GM23338 (cell line): Measurements from ENCODE around the gene GPALPP1. TPM values are rescaled to one million over a fixed set of nuclear protein-coding genes. Genes with fewer than 3 reads are reported as not detected.

ENCODE experiments used
- ATAC-seq: fragments of 200-7000 bp; cut with Tn5 transposase; 3 replicates; pipeline ENCODE4 v1.9.1; 2020
- DNase-seq: peaks from one replicate; pipeline ENCODE4 v3.0.0-alpha.2; 2015; ENCODE audit warnings: low spot score
- H2AFZ ChIP-seq: fragments of 200-600 bp; sonication (generic); 2 replicates; pipeline ENCODE4 v1.8.0; 2016; ENCODE audit warnings: antibody characterized with exemption, mild to moderate bottlenecking, moderate library complexity
- H3F3A ChIP-seq: fragments of 200-600 bp; sonication (generic); replicated peaks from 2 replicates; pipeline ENCODE4 v1.8.0; 2017; ENCODE audit warnings: antibody characterized with exemption, mixed run types, low read depth
- H3K27ac ChIP-seq: fragments of 200-600 bp; sonication (generic); 2 replicates; pipeline ENCODE4 v1.6.1; 2016; ENCODE audit warnings: low read depth
- H3K27me3 ChIP-seq: fragments of 200-600 bp; sonication (generic); 2 replicates; pipeline ENCODE4 v1.8.0; 2016; ENCODE audit warnings: mild to moderate bottlenecking, mixed run types, moderate library complexity; ENCODE audit not compliant: insufficient read depth
- H3K36me3 ChIP-seq: fragments of 200-600 bp; sonication (generic); 2 replicates; pipeline ENCODE4 v1.8.0; 2016; ENCODE audit warnings: mild to moderate bottlenecking; ENCODE audit not compliant: insufficient read depth
- H3K4me1 ChIP-seq: fragments of 200-600 bp; sonication (generic); 2 replicates; pipeline ENCODE4 v1.8.0; 2016; ENCODE audit warnings: mild to moderate bottlenecking, moderate library complexity; ENCODE audit not compliant: insufficient read depth
- H3K4me2 ChIP-seq: fragments of 200-600 bp; sonication (generic); 2 replicates; pipeline ENCODE4 v1.7.1; 2017; ENCODE audit warnings: mixed run types
- H3K4me3 ChIP-seq: fragments of 200-600 bp; sonication (generic); 2 replicates; pipeline ENCODE4 v1.6.1; 2016; ENCODE audit warnings: mixed run types
- H3K79me2 ChIP-seq: fragments of 200-600 bp; sonication (generic); replicated peaks from 2 replicates; pipeline ENCODE4 v1.8.0; 2017; ENCODE audit warnings: mild to moderate bottlenecking; ENCODE audit not compliant: insufficient read depth
- H3K9me2 ChIP-seq: fragments of 200-600 bp; sonication (generic); 2 replicates; pipeline ENCODE4 v1.8.0; 2017; ENCODE audit not compliant: insufficient read depth
- H4K20me1 ChIP-seq: fragments of 200-600 bp; sonication (generic); replicated peaks from 2 replicates; pipeline ENCODE4 v1.8.0; 2017; ENCODE audit warnings: mild to moderate bottlenecking; ENCODE audit not compliant: insufficient read depth
- H3K27ac Mint-ChIP-seq: 2 replicates; pipeline ENCODE4 v1.8.0; 2020; ENCODE audit warnings: inconsistent platforms, mild to moderate bottlenecking, moderate library complexity, mixed read lengths
- H3K27me3 Mint-ChIP-seq: 3 replicates; pipeline ENCODE4 v1.8.0; 2022; ENCODE audit warnings: low read depth, mild to moderate bottlenecking, moderate library complexity, mixed read lengths, inconsistent platforms; ENCODE audit not compliant: insufficient read depth, poor library complexity
- H3K36me3 Mint-ChIP-seq: 3 replicates; pipeline ENCODE4 v1.8.0; 2021; ENCODE audit warnings: low read depth, mild to moderate bottlenecking, inconsistent platforms, moderate library complexity, mixed read lengths
- H3K4me1 Mint-ChIP-seq: 3 replicates; pipeline ENCODE4 v1.8.0; 2020; ENCODE audit warnings: mild to moderate bottlenecking, inconsistent platforms, mixed read lengths
- H3K4me3 Mint-ChIP-seq: 3 replicates; pipeline ENCODE4 v1.8.0; 2021; ENCODE audit warnings: moderate library complexity, mild to moderate bottlenecking, inconsistent platforms, mixed read lengths
- H3K9me3 Mint-ChIP-seq: 3 replicates; pipeline ENCODE4 v1.8.0; 2020; ENCODE audit warnings: moderate library complexity, mild to moderate bottlenecking, inconsistent platforms, mixed read lengths
- CREB1 ChIP-seq: fragments of 250-450 bp; sonication (Bioruptor Pico); IDR thresholded peaks from 2 replicates; pipeline ENCODE4 v1.5.0; 2020; ENCODE audit warnings: low read depth, mild to moderate bottlenecking, moderate library complexity
- CTCF ChIP-seq, 2 experiments: fragments of 200-600 bp in 1 of 2; sonication (generic) in 1 of 2; conservative IDR thresholded peaks; 2 replicates each; pipeline versions ENCODE4 v1.5.1 to v1.6.1; 2016 to 2017; ENCODE audit warnings: antibody characterized with exemption in 2 of 2, low read depth in 2 of 2, mild to moderate bottlenecking in 2 of 2, moderate library complexity in 1 of 2
- ETS1 ChIP-seq: IDR thresholded peaks from 2 replicates; pipeline ENCODE4 v1.6.1; 2016; ENCODE audit warnings: antibody characterized with exemption
- EZH2 ChIP-seq: fragments of 200-600 bp; sonication (generic); IDR thresholded peaks from one replicate; pipeline ENCODE4 v1.8.0; 2017; ENCODE audit warnings: antibody characterized with exemption, mild to moderate bottlenecking, low read depth; ENCODE audit not compliant: unreplicated experiment
- EZH2phosphoT487 ChIP-seq: fragments of 200-600 bp; sonication (generic); IDR thresholded peaks from one replicate; pipeline ENCODE4 v1.8.1; 2018; ENCODE audit warnings: antibody characterized with exemption; ENCODE audit not compliant: unreplicated experiment
- JUNB ChIP-seq: IDR thresholded peaks from one replicate; pipeline ENCODE4 v1.6.1; 2016; ENCODE audit warnings: antibody characterized with exemption; ENCODE audit not compliant: unreplicated experiment
- NANOG ChIP-seq: IDR thresholded peaks from 2 replicates; pipeline ENCODE4 v1.6.1; 2016; ENCODE audit warnings: antibody characterized with exemption, borderline replicate concordance
- POLR2AphosphoS5 ChIP-seq: IDR thresholded peaks from 2 replicates; pipeline ENCODE4 v1.6.1; 2016; ENCODE audit warnings: antibody characterized with exemption, low read depth
- REST ChIP-seq: IDR thresholded peaks from one replicate; pipeline ENCODE4 v1.6.1; 2018; ENCODE audit warnings: antibody characterized with exemption; ENCODE audit not compliant: unreplicated experiment
- STAT1 ChIP-seq: IDR thresholded peaks from one replicate; pipeline ENCODE4 v1.6.1; 2016; ENCODE audit warnings: antibody characterized with exemption; ENCODE audit not compliant: unreplicated experiment
- ZNF114 ChIP-seq: fragments of 250-450 bp; sonication (Bioruptor Pico); IDR thresholded peaks from 2 replicates; pipeline ENCODE4 v1.5.0; 2020; ENCODE audit warnings: mild to moderate bottlenecking, moderate library complexity
- ZNF331 ChIP-seq: fragments of 250-450 bp; sonication (Bioruptor Pico); IDR thresholded peaks from 2 replicates; pipeline ENCODE4 v1.5.0; 2020; ENCODE audit warnings: low read depth, mild to moderate bottlenecking, moderate library complexity
- ZNF462 ChIP-seq: fragments of 250-450 bp; sonication (Bioruptor Pico); IDR thresholded peaks from 2 replicates; pipeline ENCODE4 v1.5.0; 2020; ENCODE audit warnings: mild to moderate bottlenecking, moderate library complexity
- polyA plus RNA-seq: library from polyadenylated mRNA; unstranded; fragments of >200 nt; fragmentation: Nextera tagmentation; extraction: Ambion mirVana; gene quantifications from 2 replicates; pipeline ENCODE4 v1.2.1, GENCODE V29; 2016
- total RNA-seq: library from RNA; depleted of rRNA; stranded (reverse); fragments of >200 nt; shearing (Covaris generic); gene quantifications from 2 replicates; pipeline ENCODE4 v1.2.3, GENCODE V29; 2014

The GPALPP1 gene
- total and polyA plus RNA-seq, 2 experiments from 2014 or later: 31.3 to 35.8 TPM

GRCh38 chr13:45016792-45017425, 27.6 kb downstream of the GPALPP1 start:
- ATAC-seq (no peak), DNase-seq (no peak)
- Histone ChIP-seq H3K9me2 (no peaks in the 10 kb centered on the region), H2AFZ (no peak overlapping the region), H4K20me1 (no peaks in the 10 kb centered on the region), H3K27ac (no peak overlapping the region), H3K4me2 (no peak overlapping the region), H3K4me3 (no peak overlapping the region), H3F3A (no peaks in the 10 kb centered on the region), H3K36me3 (no peaks in the 10 kb centered on the region; the same call in 1 of the 2 replicates), H3K27me3 (no peaks in the 10 kb centered on the region), H3K4me1 (no peaks in the 10 kb centered on the region), H3K79me2 (no peaks in the 10 kb centered on the region)
- peaks cover 21% of the 10 kb centered on the region; the same call in 2 of the 3 replicates for H3K36me3 Mint-ChIP-seq
- no peaks in the 10 kb centered on the region for H3K9me3 Mint-ChIP-seq
- no peak overlapping the region for H3K4me3 Mint-ChIP-seq
- TF ChIP-seq JUNB (no peak), STAT1 (no peak), POLR2AphosphoS5 (no peak), CREB1 (CRISPR knock-in tag) (no peak), EZH2 (no peak), ZNF331 (no peak), ZNF462 (no peak), NANOG (no peak), EZH2phosphoT487 (no peak), CTCF (conservative IDR thresholded peaks at IDR 0.05; ENCODE audit: low read depth in 2 of 2) (no peak), ZNF114 (CRISPR knock-in tag) (no peak), ETS1 (no peak), REST (no peak)
- no peaks in the 10 kb centered on the region for H3K27me3 Mint-ChIP-seq
- no peaks in the 10 kb centered on the region for H3K4me1 Mint-ChIP-seq
- no peak overlapping the region for H3K27ac Mint-ChIP-seq
